Loucy (cell line): ENCODE measurements around the gene GPR146.

Experiments used
- H2AFZ ChIP-seq: fragments of 200-600 bp; sonication (generic); 2 replicates; pipeline ENCODE4 v1.6.0; 2016; ENCODE audit warnings: antibody characterized with exemption, mild to moderate bottlenecking, low read length, moderate library complexity
- H3F3A ChIP-seq: fragments of 200-600 bp; 2 replicates; pipeline ENCODE4 v1.6.0; 2016; ENCODE audit warnings: antibody characterized with exemption, low read depth, mild to moderate bottlenecking
- H3K27me3 ChIP-seq: fragments of 200-600 bp; sonication (generic); 2 replicates; pipeline ENCODE4 v1.6.1; 2014; ENCODE audit warnings: low read length, mild to moderate bottlenecking; ENCODE audit not compliant: insufficient read depth, poor library complexity, severe bottlenecking
- H3K36me3 ChIP-seq: fragments of 200-600 bp; sonication (generic); 2 replicates; pipeline ENCODE4 v1.6.1; 2016; ENCODE audit warnings: low read length; ENCODE audit not compliant: insufficient read depth
- H3K4me1 ChIP-seq: fragments of 200-600 bp; sonication (generic); 2 replicates; pipeline ENCODE4 v1.5.1; 2014; ENCODE audit warnings: low read length, mild to moderate bottlenecking; ENCODE audit not compliant: insufficient read depth, poor library complexity, severe bottlenecking
- H3K4me2 ChIP-seq: fragments of 200-600 bp; sonication (generic); 2 replicates; pipeline ENCODE4 v1.6.0; 2014; ENCODE audit warnings: antibody characterized with exemption, low read length, low read depth, mild to moderate bottlenecking; ENCODE audit not compliant: poor library complexity, severe bottlenecking
- H3K4me3 ChIP-seq: fragments of 200-600 bp; sonication (generic); 2 replicates; pipeline ENCODE4 v1.5.1; 2014; ENCODE audit warnings: low read length, mild to moderate bottlenecking, mixed read lengths; ENCODE audit not compliant: poor library complexity, severe bottlenecking
- H3K79me2 ChIP-seq: fragments of 200-600 bp; sonication (generic); 2 replicates; pipeline ENCODE4 v1.6.1; 2014; ENCODE audit warnings: low read length; ENCODE audit not compliant: insufficient read depth
- H3K9ac ChIP-seq: fragments of 200-600 bp; sonication (generic); 2 replicates; pipeline ENCODE4 v1.6.0; 2014; ENCODE audit warnings: mild to moderate bottlenecking, low read depth, low read length, moderate library complexity; ENCODE audit not compliant: poor library complexity, severe bottlenecking
- H3K9me2 ChIP-seq: fragments of 200-600 bp; sonication (generic); replicated peaks from 2 replicates; pipeline ENCODE4 v1.6.1; 2016; ENCODE audit warnings: low read depth, low read length, mixed read lengths
- H3K9me3 ChIP-seq: fragments of 200-600 bp; sonication (generic); 2 replicates; pipeline ENCODE4 v1.6.1; 2014; ENCODE audit warnings: mild to moderate bottlenecking, antibody characterized with exemption, low read length, low read depth; ENCODE audit not compliant: insufficient read depth
- H4K20me1 ChIP-seq: fragments of 200-600 bp; sonication (generic); 2 replicates; pipeline ENCODE4 v1.6.0; 2014; ENCODE audit warnings: antibody characterized with exemption, low read length, mild to moderate bottlenecking; ENCODE audit not compliant: insufficient read depth, poor library complexity, severe bottlenecking
- CTCF ChIP-seq: fragments of 200-600 bp; sonication (generic); conservative IDR thresholded peaks from 2 replicates; pipeline ENCODE4 v1.5.1; 2014; ENCODE audit warnings: mild to moderate bottlenecking, antibody characterized with exemption, low read length
- EZH2phosphoT487 ChIP-seq: fragments of 200-600 bp; IDR thresholded peaks from 2 replicates; pipeline ENCODE4 v1.6.1; 2018; ENCODE audit warnings: antibody characterized with exemption, mild to moderate bottlenecking, moderate library complexity, borderline replicate concordance

The GPR146 gene

GRCh38 chr7:1041551-1042491 lies 2.5 kb upstream of the GPR146 start:
- H4K20me1 ChIP-seq: no peaks in the 10 kb centered on the region
- no peaks in the 10 kb centered on the region for H3K9me3 ChIP-seq
- no peaks in the 10 kb centered on the region for H3K9me2 ChIP-seq
- peak overlapping the region; percentile 64 for H3K9ac ChIP-seq
- H2AFZ ChIP-seq: no peak overlapping the region
- H3K36me3 ChIP-seq: no peaks in the 10 kb centered on the region
- no peaks in the 10 kb centered on the region for H3K27me3 ChIP-seq
- peaks cover 24% of the 10 kb centered on the region for H3K79me2 ChIP-seq
- H3K4me3 ChIP-seq: peak overlapping the region; percentile 26
- peaks cover 49% of the 10 kb centered on the region for H3K4me1 ChIP-seq
- peaks cover 8% of the 10 kb centered on the region; the same call in 1 of the 2 replicates for H3F3A ChIP-seq
- TF ChIP-seq CTCF (no peak), EZH2phosphoT487 (no peak)
- peak overlapping the region; percentile 80 for H3K4me2 ChIP-seq

GRCh38 chr7:1042492-1042833 lies 1.9 kb upstream of the GPR146 start:
- no peaks in the 10 kb centered on the region for H3K9me2 ChIP-seq
- peak overlapping the region; percentile 26 for H3K4me3 ChIP-seq
- H3K27me3 ChIP-seq: no peaks in the 10 kb centered on the region
- peak overlapping the region; percentile 64 for H3K9ac ChIP-seq
- H3K79me2 ChIP-seq: peaks cover 31% of the 10 kb centered on the region
- H3F3A ChIP-seq: peaks cover 8% of the 10 kb centered on the region; the same call in 1 of the 2 replicates
- H2AFZ ChIP-seq: no peak overlapping the region
- H3K9me3 ChIP-seq: no peaks in the 10 kb centered on the region
- H3K36me3 ChIP-seq: no peaks in the 10 kb centered on the region
- H3K4me1 ChIP-seq: peaks cover 55% of the 10 kb centered on the region
- no peak for TF ChIP-seq EZH2phosphoT487
- TF ChIP-seq CTCF: no peak
- peak overlapping the region; percentile 80 for H3K4me2 ChIP-seq
- H4K20me1 ChIP-seq: no peaks in the 10 kb centered on the region

GRCh38 chr7:1043552-1044188 lies 676 bp upstream of the GPR146 start:
- no peaks in the 10 kb centered on the region for H3K36me3 ChIP-seq
- peaks cover 67% of the 10 kb centered on the region for H3K4me1 ChIP-seq
- peak overlapping the region; percentile 13; the same call in 1 of the 2 replicates for H2AFZ ChIP-seq
- no peaks in the 10 kb centered on the region for H3K9me2 ChIP-seq
- H3F3A ChIP-seq: peaks cover 8% of the 10 kb centered on the region; the same call in 1 of the 2 replicates
- peak overlapping the region; percentile 64 for H3K9ac ChIP-seq
- H3K79me2 ChIP-seq: peaks cover 42% of the 10 kb centered on the region
- no peaks in the 10 kb centered on the region for H3K9me3 ChIP-seq
- H3K4me2 ChIP-seq: peak overlapping the region; percentile 80
- TF ChIP-seq CTCF: no peak
- TF ChIP-seq EZH2phosphoT487: no peak
- H3K4me3 ChIP-seq: peak overlapping the region; percentile 69
- no peaks in the 10 kb centered on the region for H3K27me3 ChIP-seq
- H4K20me1 ChIP-seq: no peaks in the 10 kb centered on the region
